Adipocyte (in vitro differentiated cells): ENCODE results near the gene SYNPO2L.

Experiments used
- DNase-seq: peaks from one replicate; pipeline ENCODE4 v3.0.0-alpha.2; 2015; ENCODE audit warnings: low read depth
- H3K27me3 ChIP-seq: replicated peaks from 2 replicates; pipeline ENCODE4 v1.7.0; 2013; ENCODE audit warnings: mild to moderate bottlenecking, low read length, moderate library complexity; ENCODE audit not compliant: control insufficient read depth, insufficient read depth
- H3K36me3 ChIP-seq: 2 replicates; pipeline ENCODE4 v1.7.0; 2013; ENCODE audit warnings: low read length, mild to moderate bottlenecking, moderate library complexity; ENCODE audit not compliant: control insufficient read depth, insufficient read depth, severe bottlenecking
- H3K4me1 ChIP-seq: 2 replicates; pipeline ENCODE4 v1.7.0; 2013; ENCODE audit warnings: mild to moderate bottlenecking, low read length, moderate library complexity; ENCODE audit not compliant: control insufficient read depth, insufficient read depth
- H3K4me3 ChIP-seq: 2 replicates; pipeline ENCODE4 v1.7.0; 2013; ENCODE audit warnings: mild to moderate bottlenecking, low read length, moderate library complexity
- H3K9ac ChIP-seq: 2 replicates; pipeline ENCODE4 v1.7.0; 2013; ENCODE audit warnings: mild to moderate bottlenecking, low read length, moderate library complexity
- H3K9me3 ChIP-seq: 2 replicates; pipeline ENCODE4 v1.7.0; 2013; ENCODE audit warnings: mild to moderate bottlenecking, low read length, moderate library complexity; ENCODE audit not compliant: control insufficient read depth

SYNPO2L gene

GRCh38 chr10:73597346-73597745 is 58.5 kb downstream of the SYNPO2L start:
- Histone ChIP-seq H3K36me3 (no peaks in the 10 kb centered on the region), H3K4me1 (no peaks in the 10 kb centered on the region), H3K4me3 (no peak overlapping the region), H3K9me3 (no peaks in the 10 kb centered on the region), H3K9ac (no peak overlapping the region), H3K27me3 (no peaks in the 10 kb centered on the region)
- no peak for DNase-seq
